DOHH2 (cell line): Measurements from ENCODE around the gene STX18.

Experiments used
- CTCF ChIP-seq: fragments of 200-600 bp; sonication (generic); IDR thresholded peaks from one replicate; pipeline ENCODE4 v1.5.1; 2014; ENCODE audit warnings: antibody characterized with exemption, mild to moderate bottlenecking, low read depth, low read length; ENCODE audit not compliant: poor library complexity, severe bottlenecking
- EZH2phosphoT487 ChIP-seq: fragments of 200-600 bp; sonication (generic); IDR thresholded peaks from 2 replicates; pipeline ENCODE4 v1.6.1; 2017; ENCODE audit warnings: borderline replicate concordance, mild to moderate bottlenecking, antibody characterized with exemption, low read length, moderate library complexity, mixed read lengths

GRCh38 chr4:4477796-4478195 is 64.1 kb downstream of the STX18 start:
- TF ChIP-seq CTCF (no peak), EZH2phosphoT487 (no peak)
